Lung (tissue), 4 donors: Measurements from ENCODE around the gene CPA5. TPM values are rescaled to one million over a fixed set of nuclear protein-coding genes. Genes with fewer than 3 reads are reported as not detected.

Source experiments
- polyA plus RNA-seq, 2 donors: library from polyadenylated mRNA; stranded (reverse); fragments of 200-250 nt; gene quantifications; one replicate each; pipeline ENCODE4 v1.2.1, GENCODE V29; 2013
- total RNA-seq, 2 donors: library from RNA; depleted of rRNA in 1 of 2; stranded (reverse); fragments of >200 nt in 1 of 2; gene quantifications; one replicate each; pipeline ENCODE4 v1.2.1, GENCODE V29; 2014 to 2021
- donor health status: Bipolar disorder and iron deficiency.
- donor health status: healthy.
- donor health status: DM: yes; HTN: yes; CAD: no.

Gene CPA5
- total and polyA plus RNA-seq, 4 donors = 0.08 to 0.10 TPM; not detected in 2

Other genes with a start within 250 kb of the CPA5 start
- gene TMEM209, start 139.4 kb upstream of the CPA5 start, total RNA-seq = 10 to 100 TPM; 16.9 to 22.2 TPM
- gene TMEM209, start 139.4 kb upstream of the CPA5 start, polyA plus RNA-seq = 1 to 10 TPM; 8.3 to 8.4 TPM
- not detected for gene SSMEM1, start 137.0 kb upstream of the CPA5 start, total RNA-seq
- gene SSMEM1, start 137.0 kb upstream of the CPA5 start, polyA plus RNA-seq = not detected
- gene CPA2, start 78.0 kb upstream of the CPA5 start, total RNA-seq = 1 to 10 TPM in 1 of 2 donors, not detected in 1; 2.0 TPM
- gene CPA2, start 78.0 kb upstream of the CPA5 start, polyA plus RNA-seq = under 1 TPM in 1 of 2 donors, not detected in 1; 0.21 TPM
- 1 to 10 TPM in 1 of 2 donors, under 1 TPM in 1; 0.55 to 1.7 TPM for gene CPA4, start 51.7 kb upstream of the CPA5 start, total RNA-seq
- 1 to 10 TPM in 1 of 2 donors, under 1 TPM in 1; 0.65 to 2.3 TPM for gene CPA4, start 51.7 kb upstream of the CPA5 start, polyA plus RNA-seq
- 10 to 100 TPM in 1 of 2 donors, under 1 TPM in 1; 0.80 to 12.5 TPM for gene CPA1, start 35.7 kb downstream of the CPA5 start, total RNA-seq
- under 1 TPM; 0.31 to 0.66 TPM for gene CPA1, start 35.7 kb downstream of the CPA5 start, polyA plus RNA-seq
- gene CEP41, start 96.2 kb downstream of the CPA5 start, total RNA-seq = 10 to 100 TPM; 14.6 to 15.3 TPM
- 1 to 10 TPM; 3.7 to 8.6 TPM for gene CEP41, start 96.2 kb downstream of the CPA5 start, polyA plus RNA-seq
- gene MEST, start 147.3 kb downstream of the CPA5 start, total RNA-seq = 100 to 1,000 TPM in 1 of 2 donors, 10 to 100 TPM in 1; 47.9 to 195 TPM
- gene MEST, start 147.3 kb downstream of the CPA5 start, polyA plus RNA-seq = 10 to 100 TPM; 22.3 to 91.1 TPM